Stimulated activated memory B cell treated with anti-CD40 and anti-IgM and Interleukin-4, amounts not matched to agents 10 μg/mL and 1 μg/mL and 100 μg/mL, for 72 hours (primary cell): ENCODE results near the gene MICALL2.

Source experiments
- ATAC-seq: fragments of 150-1000 bp; cut with Tn5 transposase; 2 replicates; pipeline ENCODE4 v1.10.0; 2021
- H3K27ac Mint-ChIP-seq: one replicate; pipeline ENCODE4 v1.8.0; 2022; ENCODE audit warnings: mild to moderate bottlenecking, mixed read lengths
- H3K27me3 Mint-ChIP-seq: one replicate; pipeline ENCODE4 v1.8.0; 2022; ENCODE audit warnings: mixed read lengths
- H3K36me3 Mint-ChIP-seq: one replicate; pipeline ENCODE4 v1.8.0; 2022; ENCODE audit warnings: mixed read lengths
- H3K4me1 Mint-ChIP-seq: one replicate; pipeline ENCODE4 v1.8.0; 2022; ENCODE audit warnings: mixed read lengths
- H3K4me3 Mint-ChIP-seq: one replicate; pipeline ENCODE4 v1.8.0; 2022; ENCODE audit warnings: mild to moderate bottlenecking, moderate library complexity, mixed read lengths
- H3K9me3 Mint-ChIP-seq: one replicate; pipeline ENCODE4 v1.8.0; 2022; ENCODE audit warnings: mixed read lengths

Gene MICALL2

DNA sequence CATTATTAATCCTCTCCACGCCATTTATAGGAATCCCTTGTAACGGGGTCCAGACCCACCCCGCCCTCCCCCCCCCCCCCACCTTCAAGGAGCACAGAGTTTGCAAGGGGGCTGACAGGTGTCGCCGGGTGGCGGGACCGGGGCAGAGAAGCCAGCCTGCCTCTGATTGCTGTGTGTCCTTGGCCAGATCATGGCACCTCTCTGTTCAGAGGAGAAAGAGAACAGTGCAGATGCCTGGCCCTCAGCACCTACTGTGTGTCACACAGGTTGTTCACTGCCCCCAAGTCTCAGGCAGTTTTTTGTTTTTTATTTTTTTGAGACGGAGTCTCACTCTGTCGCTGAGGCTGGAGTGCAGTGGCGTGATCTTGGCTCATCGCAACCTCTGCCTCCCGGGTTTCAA is 5.4 kb upstream of the MICALL2 start:
- no peak for ATAC-seq
- H3K27me3 Mint-ChIP-seq, result no peaks in the 10 kb centered on the region
- H3K4me1 Mint-ChIP-seq, result peaks cover 19% of the 10 kb centered on the region
- H3K4me3 Mint-ChIP-seq, result no peak overlapping the region
- H3K27ac Mint-ChIP-seq, result no peak overlapping the region
- H3K36me3 Mint-ChIP-seq, result no peaks in the 10 kb centered on the region
- no peaks in the 10 kb centered on the region for H3K9me3 Mint-ChIP-seq

DNA sequence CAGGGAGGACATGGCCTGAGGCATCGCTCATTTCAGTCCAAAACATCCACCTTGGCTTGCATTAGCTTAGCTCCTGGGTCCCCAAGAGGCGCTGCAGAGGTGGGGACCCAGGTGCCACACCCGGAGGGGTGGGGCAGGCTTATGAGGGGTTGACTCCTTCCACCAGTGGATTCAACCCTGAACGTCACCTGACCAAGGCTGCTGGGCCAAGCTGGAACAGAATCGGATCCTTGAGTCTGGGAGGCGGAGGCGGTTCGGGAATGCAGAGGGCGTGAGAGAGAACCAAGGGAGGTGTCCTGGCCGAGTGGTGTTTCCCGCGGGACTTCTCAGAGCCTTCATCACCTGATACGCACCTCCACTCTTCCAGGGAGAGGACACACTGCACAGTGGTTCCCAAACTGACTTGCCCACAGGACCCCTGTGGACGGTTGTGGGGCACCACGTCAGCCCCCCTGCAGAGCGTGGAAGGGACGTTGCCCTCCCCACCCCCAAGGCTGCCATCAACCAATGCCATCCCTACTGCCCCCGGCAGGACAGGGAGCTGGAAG is 4.5 kb upstream of the MICALL2 start:
- H3K9me3 Mint-ChIP-seq, result no peaks in the 10 kb centered on the region
- no peaks in the 10 kb centered on the region for H3K36me3 Mint-ChIP-seq
- H3K27me3 Mint-ChIP-seq, result no peaks in the 10 kb centered on the region
- no peak for ATAC-seq
- peaks cover 19% of the 10 kb centered on the region for H3K4me1 Mint-ChIP-seq
- H3K4me3 Mint-ChIP-seq, result no peak overlapping the region
- H3K27ac Mint-ChIP-seq, result no peak overlapping the region

DNA sequence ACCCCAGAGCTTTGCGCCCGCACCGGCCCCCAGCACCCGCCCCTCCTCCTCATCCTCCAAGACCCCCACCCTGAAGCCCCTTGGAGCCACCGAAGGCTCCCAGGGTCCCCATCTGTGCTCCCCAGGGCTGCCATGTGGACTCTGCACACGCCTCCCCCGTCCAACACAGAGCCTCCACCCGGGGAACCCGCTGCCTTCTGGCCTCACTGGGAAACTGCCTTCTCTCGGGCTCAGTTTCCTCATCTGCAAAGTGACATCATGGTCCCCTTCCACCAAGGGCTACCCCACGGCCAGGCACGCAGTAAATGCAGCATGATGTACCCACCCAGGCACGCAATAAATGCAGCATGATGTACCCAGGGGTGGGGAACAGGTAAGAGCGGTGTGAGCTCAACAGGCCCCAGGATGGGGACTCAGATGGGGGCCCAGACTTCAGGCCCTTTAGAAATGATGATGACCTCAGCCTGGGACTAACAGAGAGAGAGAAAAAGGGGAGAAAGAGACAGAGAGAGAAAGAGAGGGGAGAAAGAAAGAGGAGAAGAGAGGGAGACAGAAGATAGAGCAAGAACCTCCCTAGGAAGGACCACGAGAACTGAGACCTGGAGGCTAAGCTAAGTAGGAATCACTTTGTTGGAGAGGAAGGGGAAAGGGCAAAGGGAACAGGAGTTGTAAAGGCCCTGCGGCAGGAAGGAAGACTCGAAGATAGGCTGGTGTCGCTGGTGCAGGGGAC is 2.5 kb upstream of the MICALL2 start:
- no peak for ATAC-seq
- H3K27me3 Mint-ChIP-seq, result no peaks in the 10 kb centered on the region
- H3K4me3 Mint-ChIP-seq, result no peak overlapping the region
- H3K4me1 Mint-ChIP-seq, result peaks cover 27% of the 10 kb centered on the region
- no peaks in the 10 kb centered on the region for H3K9me3 Mint-ChIP-seq
- H3K27ac Mint-ChIP-seq, result no peak overlapping the region
- no peaks in the 10 kb centered on the region for H3K36me3 Mint-ChIP-seq

DNA sequence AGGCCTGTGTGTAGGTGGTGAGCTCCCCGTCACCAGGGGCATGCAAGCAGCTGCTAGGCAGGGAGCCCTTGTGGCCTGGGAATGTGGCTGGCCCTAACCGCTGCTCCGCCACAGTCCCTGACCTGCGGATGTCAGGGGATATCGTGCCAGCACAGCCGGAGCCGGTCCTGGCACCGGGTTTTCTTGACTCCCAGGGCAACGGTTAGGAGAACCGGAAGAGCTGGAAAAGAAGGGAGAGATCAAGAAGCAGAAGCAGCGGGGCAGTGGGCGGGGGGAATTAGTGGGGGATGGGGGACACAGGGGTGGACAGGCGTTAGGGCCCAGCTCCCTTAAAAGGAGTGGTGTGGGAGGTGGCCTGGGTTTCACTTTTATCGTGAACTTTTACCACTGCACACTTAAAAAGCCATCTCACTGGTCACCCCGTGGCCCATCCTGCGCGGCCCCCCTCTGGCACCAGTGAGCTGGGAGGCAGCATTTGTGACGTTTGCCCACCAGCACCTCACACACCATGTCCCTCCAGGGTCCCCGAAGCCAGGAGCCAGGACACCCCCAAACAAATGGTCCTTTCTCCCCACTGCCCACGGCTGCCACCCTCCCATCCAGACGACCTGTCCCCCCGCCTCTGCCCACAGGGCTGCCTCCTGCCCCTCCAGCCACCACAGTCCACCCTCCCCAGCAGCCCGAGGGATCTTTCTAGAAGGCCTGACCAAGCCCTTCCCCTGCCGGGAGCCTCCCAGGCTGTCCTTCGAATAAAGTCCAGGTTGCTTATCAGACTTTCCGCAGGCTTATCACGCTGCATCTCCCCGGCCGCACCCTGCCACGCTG is 1.8 kb upstream of the MICALL2 start:
- Mint-ChIP-seq H3K4me1 (peaks cover 23% of the 10 kb centered on the region), H3K36me3 (no peaks in the 10 kb centered on the region), H3K27ac (no peak overlapping the region), H3K4me3 (peak overlapping the region; percentile 82), H3K9me3 (no peaks in the 10 kb centered on the region), H3K27me3 (no peaks in the 10 kb centered on the region)
- no peak for ATAC-seq

DNA sequence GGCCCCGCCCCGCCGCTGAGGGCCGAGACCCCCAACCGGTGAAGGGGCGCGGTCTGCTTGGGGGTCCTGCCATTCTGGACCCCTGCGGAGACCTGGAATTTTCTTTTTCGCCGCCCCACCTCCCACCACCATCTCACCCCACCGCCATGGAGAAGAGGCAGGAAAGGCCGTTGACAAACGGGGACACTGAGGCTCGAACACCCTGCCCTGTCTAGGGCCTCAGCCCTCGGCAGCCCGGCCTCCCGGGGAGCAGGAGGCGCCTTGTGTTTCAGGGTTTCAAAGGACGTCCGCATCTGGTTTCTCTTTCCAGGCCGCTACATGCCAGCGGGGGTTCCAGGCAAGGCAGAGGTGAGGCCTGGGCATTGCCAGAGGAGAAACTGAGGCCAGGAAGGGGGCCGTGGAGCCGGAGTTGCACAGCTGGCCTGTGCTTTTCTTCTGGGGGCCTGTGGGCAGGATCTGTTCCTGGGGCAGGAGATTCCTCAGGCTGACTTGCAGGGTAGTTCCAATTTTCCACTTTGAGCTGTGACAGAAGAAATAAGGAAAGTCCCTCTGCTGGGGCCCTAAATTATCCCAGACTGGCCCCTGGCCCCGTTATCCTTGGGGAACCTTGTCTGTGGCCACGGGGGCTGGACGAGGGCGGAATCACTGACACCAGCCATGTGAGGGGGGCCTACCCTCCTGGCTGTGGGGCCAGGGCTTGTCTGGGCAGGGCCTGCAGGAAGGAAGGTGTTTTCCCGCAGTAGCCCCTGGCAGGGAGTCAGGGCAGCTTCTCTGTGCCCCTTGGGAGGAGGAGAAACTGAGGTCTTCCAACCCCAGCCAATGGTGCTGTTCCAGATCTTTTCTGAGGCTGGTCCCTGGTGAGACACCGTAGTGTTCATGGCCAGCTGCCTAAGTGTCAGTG is 900 bp upstream of the MICALL2 start:
- H3K36me3 Mint-ChIP-seq, result no peaks in the 10 kb centered on the region
- no peaks in the 10 kb centered on the region for H3K9me3 Mint-ChIP-seq
- H3K27ac Mint-ChIP-seq, result no peak overlapping the region
- H3K4me1 Mint-ChIP-seq, result peaks cover 23% of the 10 kb centered on the region
- no peak for ATAC-seq
- no peaks in the 10 kb centered on the region for H3K27me3 Mint-ChIP-seq
- H3K4me3 Mint-ChIP-seq, result peak overlapping the region; percentile 82

DNA sequence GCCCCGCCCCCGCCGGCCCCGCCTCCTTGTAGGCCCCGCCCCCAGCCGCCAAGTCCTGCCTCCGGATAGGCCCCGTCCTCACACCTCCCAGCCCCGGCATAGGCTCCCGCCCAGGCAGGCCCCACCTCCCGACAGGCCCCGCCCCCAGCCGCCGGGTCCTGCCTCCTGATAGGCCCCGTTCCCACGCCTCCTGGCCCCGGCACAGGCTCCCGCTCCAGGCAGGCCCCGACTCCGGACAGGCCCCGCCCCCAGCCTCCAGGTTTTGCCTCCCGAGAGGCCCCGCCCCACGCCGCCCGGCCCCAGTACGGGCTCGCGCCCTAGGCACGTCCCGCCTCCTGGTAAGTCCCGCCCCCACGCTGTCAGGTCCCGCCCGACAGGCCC is 232 bp upstream of the MICALL2 start:
- peak; percentile 96 for ATAC-seq
- Mint-ChIP-seq H3K4me3 (peak overlapping the region; percentile 82), H3K9me3 (no peaks in the 10 kb centered on the region), H3K27me3 (peaks cover under 1% of the 10 kb centered on the region), H3K4me1 (peaks cover 23% of the 10 kb centered on the region), H3K27ac (no peak overlapping the region), H3K36me3 (no peaks in the 10 kb centered on the region)

DNA sequence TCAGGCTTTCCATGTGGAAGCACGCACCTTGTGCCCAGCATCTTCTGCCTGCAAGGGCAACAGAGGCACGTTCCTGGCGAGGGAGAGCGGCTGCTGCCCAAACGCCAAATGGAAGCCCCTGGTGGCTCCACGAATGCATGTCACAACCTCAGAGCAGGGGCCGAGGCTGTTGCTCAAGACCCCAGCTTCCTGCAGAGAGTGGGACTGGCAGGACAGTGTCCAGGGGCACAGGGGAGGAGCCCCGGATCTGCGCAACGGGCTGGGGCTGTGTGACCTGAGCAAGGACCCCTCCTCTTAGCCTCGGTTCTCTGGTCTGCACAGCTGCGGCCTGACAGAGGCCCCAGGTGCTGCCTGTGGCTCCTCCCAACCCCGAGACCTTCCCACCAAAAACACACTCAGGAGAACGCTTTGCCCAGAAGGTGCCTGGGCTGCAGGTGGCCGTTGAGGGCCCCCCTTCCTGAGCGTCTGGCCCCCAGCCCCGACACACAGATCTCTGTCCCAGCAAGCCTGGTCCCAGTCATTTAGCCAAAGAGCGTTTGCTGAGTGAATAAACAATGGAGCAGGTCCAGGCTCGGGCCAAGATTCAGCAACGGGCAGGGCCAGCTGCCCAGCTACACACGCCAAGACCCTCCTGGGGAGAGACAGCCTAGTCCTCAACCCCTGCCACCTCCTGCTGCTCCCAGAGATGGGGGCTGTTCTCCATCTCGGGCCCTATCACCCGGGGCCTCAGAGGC is 1.2 kb downstream of the MICALL2 start:
- H3K4me3 Mint-ChIP-seq, result peak overlapping the region; percentile 44
- no peak overlapping the region for H3K27ac Mint-ChIP-seq
- H3K27me3 Mint-ChIP-seq, result peaks cover 14% of the 10 kb centered on the region
- no peaks in the 10 kb centered on the region for H3K9me3 Mint-ChIP-seq
- ATAC-seq, result no peak
- no peaks in the 10 kb centered on the region for H3K36me3 Mint-ChIP-seq
- H3K4me1 Mint-ChIP-seq, result peaks cover 23% of the 10 kb centered on the region

DNA sequence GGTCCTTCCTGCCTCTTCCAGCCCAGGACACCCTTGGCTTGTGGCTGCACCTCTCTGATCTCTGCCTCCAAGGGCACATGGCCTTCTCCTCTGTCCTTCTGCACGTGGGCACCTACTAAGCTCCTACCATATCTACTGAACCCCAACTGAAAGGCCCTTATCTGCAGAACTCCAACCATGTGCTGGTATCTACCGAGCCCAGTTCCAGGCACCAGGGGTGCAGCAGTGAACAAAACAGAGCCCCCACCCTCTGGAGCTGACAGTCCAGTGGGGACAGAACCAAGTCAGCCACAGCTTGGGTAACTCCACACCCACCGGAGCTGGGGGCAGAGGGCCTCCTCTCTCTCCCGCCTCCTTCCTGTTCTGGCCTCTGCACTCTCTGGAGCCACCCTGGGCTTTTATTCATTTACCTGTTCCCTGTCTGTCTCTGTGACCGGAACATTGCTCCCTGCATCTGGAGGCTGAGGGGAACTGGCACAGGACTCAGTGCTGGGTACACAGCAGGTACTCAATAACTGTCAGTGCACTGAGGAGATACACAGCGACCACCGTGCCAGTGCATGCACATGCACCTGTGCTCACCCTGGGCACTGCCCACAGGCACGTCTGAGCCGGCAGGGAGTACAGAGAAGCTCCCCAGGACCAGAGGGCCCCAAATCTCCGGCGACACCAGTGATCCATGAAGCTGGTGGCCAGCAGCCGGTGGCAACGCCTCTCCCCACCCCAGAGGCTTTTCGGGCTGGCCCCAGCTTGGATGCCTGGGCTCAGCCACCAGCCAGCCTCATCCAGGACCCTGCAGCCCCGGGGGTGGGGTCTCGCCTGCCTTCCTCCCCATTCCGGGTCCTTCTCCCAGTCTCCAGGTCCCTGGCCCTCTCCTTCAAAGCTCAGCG is 2.0 kb downstream of the MICALL2 start:
- Mint-ChIP-seq H3K36me3 (no peaks in the 10 kb centered on the region), H3K4me3 (no peak overlapping the region), H3K9me3 (no peaks in the 10 kb centered on the region), H3K4me1 (peaks cover 23% of the 10 kb centered on the region), H3K27me3 (peaks cover 22% of the 10 kb centered on the region), H3K27ac (no peak overlapping the region)
- no peak for ATAC-seq

DNA sequence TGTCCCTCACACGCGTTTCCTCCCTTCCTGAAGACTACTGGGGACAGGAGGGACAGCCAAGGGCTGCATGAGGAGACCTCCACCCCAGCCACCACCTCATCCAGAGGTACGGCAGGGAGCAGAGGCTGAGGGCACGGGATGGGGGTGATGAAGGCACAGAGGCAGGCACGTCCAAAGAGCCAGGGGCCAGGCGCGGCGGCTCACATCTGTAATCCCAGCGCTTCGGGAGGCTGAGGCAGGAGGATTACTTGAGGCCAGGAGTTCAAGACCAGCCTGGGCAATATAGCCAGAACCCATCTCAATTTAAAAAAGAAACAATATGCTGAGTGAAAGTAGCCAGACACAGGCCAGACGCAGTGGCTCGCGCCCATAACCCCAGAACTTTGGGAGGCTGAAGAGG is 3.3 kb downstream of the MICALL2 start:
- no peak for ATAC-seq
- no peak overlapping the region for H3K27ac Mint-ChIP-seq
- H3K27me3 Mint-ChIP-seq, result peaks cover 26% of the 10 kb centered on the region
- no peak overlapping the region for H3K4me3 Mint-ChIP-seq
- H3K9me3 Mint-ChIP-seq, result no peaks in the 10 kb centered on the region
- H3K4me1 Mint-ChIP-seq, result peaks cover 21% of the 10 kb centered on the region
- H3K36me3 Mint-ChIP-seq, result no peaks in the 10 kb centered on the region

DNA sequence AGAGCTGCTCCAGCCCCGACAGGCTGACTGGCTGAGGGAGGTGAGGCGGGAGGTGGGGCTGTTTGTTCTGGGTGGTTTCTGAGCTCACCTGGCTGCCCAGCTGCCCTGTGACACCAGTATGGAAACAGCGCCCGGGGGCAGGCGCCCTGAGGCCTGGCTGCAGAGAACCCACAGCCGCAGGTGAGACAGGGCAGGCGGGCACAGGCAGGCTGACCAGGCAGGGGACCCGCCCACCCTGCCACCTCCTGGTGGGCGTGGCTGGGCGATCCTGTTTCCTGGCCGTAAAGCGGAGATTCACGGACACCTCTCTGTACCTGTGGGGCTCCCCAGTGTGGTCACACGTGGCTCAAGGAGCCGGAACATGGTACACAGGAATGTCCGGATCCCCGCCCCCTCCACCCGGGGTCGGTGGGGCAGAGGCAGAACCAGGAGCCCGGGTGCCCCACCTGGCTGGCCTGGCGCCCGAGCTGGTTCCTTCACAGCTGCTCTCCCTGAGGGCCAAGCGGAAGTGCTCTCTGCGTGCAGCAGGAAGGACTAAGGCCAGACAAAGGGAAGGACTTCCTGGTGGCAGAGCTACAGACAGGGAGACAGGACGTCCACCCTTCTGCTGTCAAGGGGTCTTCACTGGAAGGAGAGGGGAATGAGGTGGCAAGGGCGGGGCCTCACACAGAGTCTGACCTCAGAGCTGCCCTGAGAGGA is 3.9 kb downstream of the MICALL2 start:
- Mint-ChIP-seq H3K9me3 (no peaks in the 10 kb centered on the region), H3K4me1 (peaks cover 15% of the 10 kb centered on the region), H3K4me3 (no peak overlapping the region), H3K36me3 (no peaks in the 10 kb centered on the region), H3K27ac (no peak overlapping the region), H3K27me3 (peaks cover 31% of the 10 kb centered on the region)
- ATAC-seq, result no peak

DNA sequence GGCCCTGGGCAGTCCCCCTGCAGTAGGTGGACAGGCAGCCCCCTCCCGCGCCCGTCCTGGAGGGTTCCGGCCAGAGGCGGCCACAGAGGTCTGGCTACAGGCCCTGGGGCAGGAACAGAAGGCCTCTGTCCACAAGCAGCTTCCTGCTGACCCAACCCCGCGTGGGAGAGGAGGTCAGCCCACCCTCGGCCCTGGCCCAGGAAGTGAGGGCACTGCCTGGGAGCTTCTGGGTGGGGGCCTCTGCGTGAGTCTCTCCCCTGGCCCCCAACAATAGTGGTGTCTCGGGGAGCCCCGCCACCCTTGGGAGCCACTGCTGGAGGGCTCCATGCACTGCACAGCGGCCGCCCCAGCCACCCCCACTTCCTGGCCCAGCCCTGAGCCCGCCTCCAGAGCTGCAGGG is 4.7 kb downstream of the MICALL2 start:
- Mint-ChIP-seq H3K4me3 (no peak overlapping the region), H3K4me1 (peaks cover 8% of the 10 kb centered on the region), H3K27ac (no peak overlapping the region), H3K27me3 (peaks cover 35% of the 10 kb centered on the region), H3K36me3 (no peaks in the 10 kb centered on the region), H3K9me3 (no peaks in the 10 kb centered on the region)
- no peak for ATAC-seq

DNA sequence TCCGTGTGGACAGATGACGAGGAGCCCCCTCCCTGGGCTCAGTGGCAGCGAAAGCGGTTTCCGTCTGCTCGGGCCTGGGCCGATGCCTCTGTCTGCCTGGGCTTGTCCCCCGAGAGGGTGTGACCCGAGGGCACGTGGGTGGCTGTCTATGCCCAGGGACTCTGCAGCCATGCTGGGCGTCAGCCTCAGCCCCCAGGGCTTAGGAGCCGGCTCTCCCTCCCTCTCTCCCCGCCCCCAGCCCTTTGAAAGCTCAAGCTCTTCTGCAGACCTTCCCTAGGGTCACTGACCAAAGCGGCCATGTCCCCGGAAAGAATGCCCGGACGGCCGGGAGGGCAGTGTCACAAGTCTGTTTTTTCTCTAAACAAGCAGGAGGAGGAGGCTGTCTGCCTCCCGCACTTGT is 7.1 kb downstream of the MICALL2 start:
- Mint-ChIP-seq H3K4me1 (no peaks in the 10 kb centered on the region), H3K36me3 (no peaks in the 10 kb centered on the region), H3K4me3 (no peak overlapping the region), H3K27me3 (peaks cover 35% of the 10 kb centered on the region), H3K27ac (no peak overlapping the region), H3K9me3 (no peaks in the 10 kb centered on the region)
- no peak for ATAC-seq

DNA sequence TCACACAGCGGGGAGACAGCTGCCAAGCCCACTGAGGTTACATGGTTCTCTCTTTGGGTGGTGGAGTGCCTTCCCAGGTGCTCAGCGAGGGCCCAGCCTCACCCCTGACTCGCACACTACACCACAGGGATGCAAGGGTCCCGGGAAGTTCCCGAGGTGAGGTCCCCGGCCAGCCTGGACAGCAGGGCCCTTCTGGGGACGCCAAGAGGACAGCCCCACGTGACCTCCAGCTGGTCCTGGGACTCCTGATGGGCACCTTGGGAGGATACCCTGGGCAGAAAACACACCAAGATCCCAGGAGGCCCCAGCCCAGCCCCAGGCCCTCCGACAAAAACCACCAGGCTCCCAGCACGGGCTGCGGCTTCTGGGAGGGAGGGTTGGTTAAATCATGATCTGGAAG is 8.3 kb downstream of the MICALL2 start:
- ATAC-seq, result no peak
- Mint-ChIP-seq H3K27me3 (peaks cover 37% of the 10 kb centered on the region), H3K4me1 (no peaks in the 10 kb centered on the region), H3K36me3 (no peaks in the 10 kb centered on the region), H3K9me3 (no peaks in the 10 kb centered on the region), H3K4me3 (no peak overlapping the region), H3K27ac (no peak overlapping the region)
